H1 (cell line): ENCODE data around the gene IL16. TPM values are rescaled to one million over a fixed set of nuclear protein-coding genes. Genes with fewer than 3 reads are reported as not detected.
A peak's percentile ranks its signal among the peaks of the same experiment; 100 is the strongest.

Experiments
- ATF2 ChIP-seq: IDR thresholded peaks from 2 replicates; pipeline ENCODE4 v1.6.1; 2012; ENCODE audit warnings: low read length, inconsistent platforms
- BRCA1 ChIP-seq: IDR thresholded peaks from 2 replicates; pipeline ENCODE4 v1.6.1; 2012; ENCODE audit warnings: low read depth, low read length, improper control_type of control experiment
- CHD2 ChIP-seq: IDR thresholded peaks from 2 replicates; pipeline ENCODE4 v1.6.1; 2012; ENCODE audit warnings: low read length, improper control_type of control experiment
- EZH2 ChIP-seq: fragments of 200-600 bp; sonication (generic); IDR thresholded peaks from 2 replicates; pipeline ENCODE4 v1.7.1; 2012; ENCODE audit warnings: low read depth, mild to moderate bottlenecking, moderate library complexity, low read length, inconsistent platforms; ENCODE audit not compliant: severe bottlenecking
- GABPA ChIP-seq: IDR thresholded peaks from 2 replicates; pipeline ENCODE4 v1.6.1; 2011; ENCODE audit warnings: mild to moderate bottlenecking, low read length, moderate library complexity, borderline replicate concordance; ENCODE audit not compliant: insufficient read depth
- HDAC6 ChIP-seq: IDR thresholded peaks from one replicate; pipeline ENCODE4 v1.7.1; 2012; ENCODE audit warnings: low read depth, mild to moderate bottlenecking, inconsistent platforms, low read length, moderate library complexity
- JUND ChIP-seq: IDR thresholded peaks from 2 replicates; pipeline ENCODE4 v1.6.1; 2011; ENCODE audit warnings: mild to moderate bottlenecking, improper control_type of control experiment, low read length
- KDM1A ChIP-seq: fragments of 200-600, 300-600 bp; sonication (generic); IDR thresholded peaks from 2 replicates; pipeline ENCODE4 v1.7.1; 2016; ENCODE audit warnings: mild to moderate bottlenecking, low read length, borderline replicate concordance
- KDM5A ChIP-seq: fragments of 200-600 bp; IDR thresholded peaks from 2 replicates; pipeline ENCODE4 v1.7.1; 2012; ENCODE audit warnings: mild to moderate bottlenecking, low read length, inconsistent platforms, mixed read lengths
- MAFK ChIP-seq: IDR thresholded peaks from 2 replicates; pipeline ENCODE4 v1.6.1; 2012; ENCODE audit warnings: low read depth, mild to moderate bottlenecking, improper control_type of control experiment, low read length
- RBBP5 ChIP-seq: IDR thresholded peaks from 2 replicates; pipeline ENCODE4 v1.7.1; 2012; ENCODE audit warnings: low read depth, mild to moderate bottlenecking, inconsistent platforms, low read length, moderate library complexity, borderline replicate concordance
- RNF2 ChIP-seq: fragments of 200-900, 300-1000 bp; sonication (generic); IDR thresholded peaks from 2 replicates; pipeline ENCODE4 v1.7.1; 2016; ENCODE audit warnings: borderline replicate concordance, low read depth, mild to moderate bottlenecking, antibody characterized with exemption, low read length; ENCODE audit not compliant: poor library complexity, severe bottlenecking; ENCODE audit errors: missing control alignments
- SIN3A ChIP-seq, 2 experiments: IDR thresholded peaks in 1 of 2; conservative IDR thresholded peaks in 1 of 2; 2 replicates each; pipeline ENCODE4 v1.6.1; 2011 to 2012; ENCODE audit warnings: low read length in 2 of 2, improper control_type of control experiment in 1 of 2, low read depth in 1 of 2, mild to moderate bottlenecking in 1 of 2
- SP1 ChIP-seq: IDR thresholded peaks from 2 replicates; pipeline ENCODE4 v1.6.1; 2011; ENCODE audit warnings: low read depth, low read length
- SP2 ChIP-seq: IDR thresholded peaks from 2 replicates; pipeline ENCODE4 v1.6.1; 2012; ENCODE audit warnings: mild to moderate bottlenecking, low read length, inconsistent platforms
- SP4 ChIP-seq: IDR thresholded peaks from 2 replicates; pipeline ENCODE4 v1.6.1; 2012; ENCODE audit warnings: low read length, inconsistent platforms
- TAF7 ChIP-seq: optimal IDR thresholded peaks from 2 replicates; pipeline ENCODE3; 2011; ENCODE audit warnings: low read depth, mild to moderate bottlenecking, inconsistent platforms, low read length, moderate library complexity, borderline replicate concordance
- TBP ChIP-seq: IDR thresholded peaks from 2 replicates; pipeline ENCODE4 v1.6.1; 2011; ENCODE audit warnings: low read depth, low read length, improper control_type of control experiment
- polyA plus RNA-seq, 7 experiments: library from polyadenylated mRNA; depleted of rRNA in 3 of 7; stranded (reverse) in 5 of 7; unstranded in 2 of 7; fragments of >200 nt in 5 of 7; fragments of 200-250 nt in 2 of 7; gene quantifications; 1 replicate in 5 of 7; 2 replicates in 1 of 7; 4 replicates in 1 of 7; pipeline versions ENCODE4 v1.2.1 to v1.2.3, GENCODE V29; 2011 to 2013; ENCODE audit warnings: missing spikeins in 2 of 7, mixed read lengths in 2 of 7
- total RNA-seq: library from RNA; stranded (reverse); fragmentation: NEBNext Ultra II Directional; extraction: Animal tissue kit (Norgen Biotek cat#: 25700); gene quantifications from 2 replicates; pipeline ENCODE4 v1.2.1, GENCODE V29; 2021
- TF ChIP-seq, protein P1 (sequence below): IDR thresholded peaks from 2 replicates; pipeline ENCODE4 v1.6.1; 2011; ENCODE audit warnings: low read length, improper control_type of control experiment

Gene IL16
- total and polyA plus RNA-seq, 2 of the 8 experiments (the other 6 are each of a cell fraction or from before 2014, with no cell fraction given), result 0.03 to 0.09 TPM

GRCh38 chr15:81265944-81266775, 69.5 kb downstream of the IL16 start (continued):
- TF ChIP-seq RNF2, result no peak
- TF ChIP-seq SIN3A (conservative IDR thresholded peaks at IDR 0.05 in 1 of 2, IDR thresholded peaks at IDR 0.05 in 1 of 2; ENCODE audit: low read depth in 1 of 2, low read length in 2 of 2), result peak in 1 of 2 experiments; percentile 50; a peak in 2 of 4 replicates
- TF ChIP-seq SP2, result no peak
- TF ChIP-seq JUND, result no peak
- no peak for TF ChIP-seq TBP
- TF ChIP-seq SP1, result no peak
- TF ChIP-seq GABPA, result no peak
- no peak for TF ChIP-seq TAF7
- TF ChIP-seq SP4, result no peak
- TF ChIP-seq HDAC6, result no peak
- TF ChIP-seq, protein P1, sequence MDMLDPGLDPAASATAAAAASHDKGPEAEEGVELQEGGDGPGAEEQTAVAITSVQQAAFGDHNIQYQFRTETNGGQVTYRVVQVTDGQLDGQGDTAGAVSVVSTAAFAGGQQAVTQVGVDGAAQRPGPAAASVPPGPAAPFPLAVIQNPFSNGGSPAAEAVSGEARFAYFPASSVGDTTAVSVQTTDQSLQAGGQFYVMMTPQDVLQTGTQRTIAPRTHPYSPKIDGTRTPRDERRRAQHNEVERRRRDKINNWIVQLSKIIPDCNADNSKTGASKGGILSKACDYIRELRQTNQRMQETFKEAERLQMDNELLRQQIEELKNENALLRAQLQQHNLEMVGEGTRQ, result no peak
- TF ChIP-seq BRCA1, result no peak
- TF ChIP-seq RBBP5, result no peak
- TF ChIP-seq KDM5A, result no peak
- no peak for TF ChIP-seq KDM1A
- TF ChIP-seq CHD2, result 0 out of 2 replicates have a peak, but pooled peaks have one; percentile 16
- TF ChIP-seq EZH2, result no peak
- no peak for TF ChIP-seq MAFK
- TF ChIP-seq ATF2, result 0 out of 2 replicates have a peak, but pooled peaks have one; percentile 23
